Embryonic facial prominence (tissue), 1 donor: ENCODE measurements around the gene NF2.

Source experiments
- DNase-seq: peaks from one replicate; pipeline ENCODE4 v3.0.0-alpha.2; 2016; ENCODE audit errors: extremely low spot score

NF2 gene

DNA sequence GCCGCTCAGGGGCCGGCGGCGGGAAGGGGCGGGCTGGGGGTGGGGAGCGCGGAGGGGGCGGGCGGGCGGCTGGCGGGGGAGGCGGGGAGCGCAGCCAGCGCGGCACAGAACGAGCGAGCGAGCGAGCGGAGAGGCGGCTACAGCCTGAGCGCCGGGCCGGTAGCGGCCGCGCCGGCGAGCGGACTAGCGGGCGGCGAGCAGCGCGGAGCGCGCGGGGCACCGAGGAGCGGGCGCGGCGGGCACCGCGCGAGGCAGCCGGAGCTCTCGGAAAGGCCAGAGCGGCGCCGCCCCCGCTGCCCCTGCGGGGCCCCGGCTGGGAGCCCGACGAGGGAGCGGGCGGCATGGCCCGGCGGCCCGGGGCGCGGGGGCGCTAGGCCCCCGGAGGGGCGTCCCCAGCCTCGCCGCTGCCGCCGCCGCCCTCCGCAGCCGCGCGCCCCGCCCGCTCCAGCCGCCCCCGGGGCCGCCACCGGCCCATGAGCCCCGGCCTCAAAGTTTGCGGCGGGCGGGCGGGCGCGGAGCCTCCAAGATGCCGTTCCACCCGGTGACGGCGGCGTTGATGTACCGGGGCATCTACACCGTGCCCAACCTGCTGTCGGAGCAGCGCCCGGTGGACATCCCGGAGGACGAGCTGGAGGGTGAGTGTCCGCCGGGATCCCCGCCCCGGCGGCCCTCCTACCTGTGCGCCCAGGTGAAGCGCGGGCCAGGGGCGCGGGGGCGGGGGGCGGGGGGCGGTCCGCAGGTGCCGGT lies 116.6 kb downstream of the NF2 start, which contains the start of gene CABP7:
Gene CABP7 (plus strand): TSS at position 105 of the 747 bp plus-strand sequence. CDS start 422 bp downstream, at position 527.
- no peak for DNase-seq

DNA sequence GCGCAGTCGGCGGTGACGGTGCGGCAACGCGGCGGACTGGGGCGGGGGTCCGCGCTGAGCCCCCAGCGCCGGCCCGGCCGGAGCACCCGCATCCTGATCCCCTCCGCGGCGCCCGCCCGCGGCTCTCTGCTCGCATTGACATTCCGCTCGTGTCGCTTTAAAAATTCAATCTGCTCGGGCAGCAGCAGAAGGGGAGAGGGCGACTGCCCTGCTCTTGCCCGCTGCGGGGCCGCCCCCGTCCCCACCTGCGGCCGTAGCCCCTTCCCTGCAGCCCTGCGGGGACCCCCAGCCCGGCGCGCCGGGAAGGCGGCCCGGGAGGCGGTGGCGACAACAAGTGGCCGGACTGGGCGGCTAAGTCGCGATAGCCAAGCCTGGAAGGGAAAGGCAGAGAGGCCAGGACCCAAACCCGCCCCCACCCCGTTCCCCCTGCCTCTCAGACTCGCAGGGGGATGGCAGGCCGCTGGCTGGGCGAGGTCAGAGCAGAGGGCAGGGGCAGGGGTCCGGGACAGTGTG lies 117.4 kb downstream of the NF2 start:
- DNase-seq: no peak

DNA sequence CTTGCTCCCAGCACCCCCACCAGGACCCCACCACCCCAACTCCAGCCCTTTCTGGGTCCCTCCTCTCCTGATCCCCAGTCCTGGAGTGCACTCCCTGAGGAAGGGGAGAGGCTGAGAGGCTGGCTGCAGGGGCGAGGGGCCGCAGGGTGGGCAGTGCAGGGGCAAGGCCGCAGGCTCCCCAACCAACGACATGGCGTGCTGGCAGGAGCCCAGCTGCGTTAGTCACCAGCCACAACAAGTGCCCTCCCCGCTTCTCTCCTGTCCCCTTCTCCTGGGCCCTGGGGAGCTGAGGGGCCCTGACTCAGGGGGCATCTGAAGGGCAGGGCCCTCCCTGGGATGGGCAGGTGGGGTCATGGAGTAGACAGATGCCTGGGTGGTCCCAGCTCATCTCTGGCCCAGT lies 118.7 kb downstream of the NF2 start:
- no peak for DNase-seq

DNA sequence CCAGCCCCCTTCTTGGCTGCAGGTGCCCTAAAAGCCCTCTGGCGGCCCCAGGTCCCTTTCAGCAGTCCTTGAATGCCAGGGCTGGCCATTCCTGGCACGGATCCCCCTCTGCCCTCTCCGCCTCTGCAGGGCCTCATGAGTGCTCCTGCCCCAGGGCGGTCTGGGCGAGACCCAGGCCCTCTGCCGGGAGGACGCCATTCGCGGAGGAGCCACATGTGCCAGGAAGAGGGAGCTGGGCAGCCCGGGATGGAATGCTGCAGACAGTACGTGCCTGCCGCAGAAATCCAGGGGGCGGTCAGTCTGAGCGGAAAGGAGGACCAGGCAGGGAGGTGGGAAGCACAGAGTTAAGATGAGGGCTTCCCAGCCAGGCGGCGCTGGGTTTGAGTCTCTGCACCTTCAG lies 119.2 kb downstream of the NF2 start:
- no peak for DNase-seq

DNA sequence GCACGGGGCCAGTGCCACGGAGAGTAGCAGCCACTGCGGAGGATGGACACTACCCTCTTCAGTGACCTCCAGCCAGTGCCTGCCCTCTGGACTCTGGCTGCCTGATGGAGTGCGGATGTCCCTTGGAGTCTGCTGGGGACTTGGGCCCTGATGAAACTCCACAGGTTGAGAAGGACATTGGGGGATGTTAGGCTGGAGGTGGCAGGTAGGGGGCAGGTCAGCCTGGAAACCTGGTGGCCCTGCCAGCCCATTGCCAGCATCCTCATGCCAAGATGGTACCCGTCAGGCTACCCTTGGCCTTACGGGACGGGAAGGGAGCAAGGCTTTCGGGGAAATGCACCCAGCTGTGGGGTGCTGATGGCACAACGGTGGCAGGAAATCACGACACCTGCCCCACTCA lies 120.3 kb downstream of the NF2 start:
- DNase-seq: no peak

DNA sequence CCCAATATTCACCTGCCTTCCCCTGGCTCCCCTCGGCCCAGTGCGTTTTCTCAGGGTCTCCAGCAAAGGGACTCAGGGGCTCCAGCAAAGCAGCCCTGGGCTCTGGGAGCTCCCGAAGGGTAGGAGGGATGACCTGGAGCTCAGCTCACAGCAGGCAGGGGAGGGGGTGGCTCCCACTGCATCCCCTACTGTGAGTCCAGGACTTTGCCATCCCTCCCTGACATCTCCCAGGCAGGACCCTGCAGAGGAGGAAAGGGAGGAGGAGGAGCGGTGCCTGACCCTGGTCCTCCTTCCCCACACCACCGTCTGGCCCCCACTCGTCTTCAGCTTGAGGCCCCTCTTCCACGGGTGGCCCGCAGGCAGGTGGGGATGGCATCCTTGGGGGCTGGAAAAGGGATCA lies 121.4 kb downstream of the NF2 start:
- no peak for DNase-seq

DNA sequence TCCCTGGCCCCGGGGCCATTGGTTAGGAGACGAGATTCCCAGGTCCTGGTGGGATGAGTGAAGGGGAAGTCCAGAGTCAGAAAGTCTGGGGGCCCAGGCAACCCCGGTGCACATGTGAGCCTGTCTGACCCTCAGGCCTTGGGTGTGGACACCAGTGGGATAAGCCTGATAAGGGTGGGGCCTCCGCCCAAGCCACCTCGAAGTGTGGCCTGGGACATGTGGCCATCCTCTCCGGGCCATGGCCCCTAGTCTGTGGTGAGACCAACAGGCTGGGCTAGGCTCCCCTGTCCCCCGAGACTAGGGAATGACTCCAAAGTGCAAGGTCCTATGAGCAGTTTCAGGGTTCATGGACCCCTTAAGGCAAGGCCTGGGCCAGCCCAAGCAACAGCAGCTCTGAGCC lies 122.7 kb downstream of the NF2 start:
- no peak for DNase-seq

DNA sequence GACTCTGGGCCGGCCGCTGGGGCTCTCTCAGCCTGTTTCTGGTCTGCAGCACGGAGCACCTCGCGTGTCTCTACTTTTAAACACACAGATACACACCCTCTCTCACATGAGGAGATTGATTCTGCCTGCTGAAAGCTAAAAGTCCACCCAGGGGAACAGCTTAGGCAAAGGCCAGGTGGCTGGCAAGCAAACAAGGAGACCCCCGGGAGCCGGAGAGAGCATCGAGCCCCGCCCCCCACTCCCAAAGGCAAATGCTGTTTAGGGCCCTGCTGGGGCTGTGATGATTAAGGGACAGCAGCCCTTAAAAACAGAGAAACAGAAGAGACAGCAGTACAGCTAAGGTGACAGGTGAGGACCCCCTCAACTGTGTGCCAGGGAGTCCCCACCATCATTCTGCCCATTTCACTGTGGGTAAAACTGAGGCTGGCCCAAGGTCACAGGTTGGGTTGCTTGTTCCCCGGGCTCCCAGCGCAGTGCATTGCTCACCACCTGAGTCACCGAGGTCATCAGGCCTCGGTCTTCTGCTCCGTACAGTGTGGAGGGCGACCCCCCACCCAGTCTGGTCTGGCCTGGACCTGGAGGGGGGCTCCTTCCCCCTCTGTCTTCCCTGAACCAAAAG lies 123.2 kb downstream of the NF2 start:
- DNase-seq: no peak

DNA sequence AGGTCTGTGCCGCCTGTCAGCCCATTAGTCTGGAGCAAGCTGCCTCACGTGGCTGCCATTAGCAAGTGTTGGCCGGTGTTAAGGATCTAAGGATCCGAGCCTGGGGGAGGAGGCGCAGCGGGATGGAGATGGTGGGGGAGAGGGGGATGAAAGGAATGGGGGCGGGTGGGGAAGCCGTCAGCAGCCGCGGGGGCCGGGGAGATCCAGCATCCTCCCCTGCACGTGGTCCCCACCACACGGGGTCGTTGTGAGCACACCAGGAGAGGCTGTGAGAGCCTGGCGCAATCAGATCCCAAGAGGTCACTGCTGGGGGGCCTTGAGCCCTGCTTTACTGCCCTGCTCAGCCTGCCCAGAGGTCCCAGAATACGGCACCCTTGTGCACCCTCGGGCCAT lies 123.7 kb downstream of the NF2 start:
- no peak for DNase-seq

DNA sequence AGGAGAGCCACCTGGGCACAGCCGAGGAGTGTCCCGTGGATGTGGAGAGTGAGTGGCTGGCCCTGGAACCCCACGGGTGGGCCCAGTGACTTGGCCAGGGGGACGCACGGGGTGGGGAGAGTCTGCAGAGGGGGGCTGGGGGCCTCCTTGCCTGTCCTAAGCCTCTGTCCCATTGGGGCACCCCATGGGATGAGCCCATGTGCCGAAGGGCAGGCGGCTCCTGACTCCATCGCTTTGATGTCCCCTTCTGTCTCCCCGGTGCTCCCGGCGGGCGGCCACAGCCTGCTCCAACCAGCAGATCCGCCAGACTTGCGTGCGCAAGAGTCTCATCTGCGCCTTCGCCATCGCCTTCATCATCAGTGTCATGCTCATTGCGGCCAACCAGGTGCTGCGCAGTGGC lies 125.7 kb downstream of the NF2 start:
- DNase-seq: no peak

DNA sequence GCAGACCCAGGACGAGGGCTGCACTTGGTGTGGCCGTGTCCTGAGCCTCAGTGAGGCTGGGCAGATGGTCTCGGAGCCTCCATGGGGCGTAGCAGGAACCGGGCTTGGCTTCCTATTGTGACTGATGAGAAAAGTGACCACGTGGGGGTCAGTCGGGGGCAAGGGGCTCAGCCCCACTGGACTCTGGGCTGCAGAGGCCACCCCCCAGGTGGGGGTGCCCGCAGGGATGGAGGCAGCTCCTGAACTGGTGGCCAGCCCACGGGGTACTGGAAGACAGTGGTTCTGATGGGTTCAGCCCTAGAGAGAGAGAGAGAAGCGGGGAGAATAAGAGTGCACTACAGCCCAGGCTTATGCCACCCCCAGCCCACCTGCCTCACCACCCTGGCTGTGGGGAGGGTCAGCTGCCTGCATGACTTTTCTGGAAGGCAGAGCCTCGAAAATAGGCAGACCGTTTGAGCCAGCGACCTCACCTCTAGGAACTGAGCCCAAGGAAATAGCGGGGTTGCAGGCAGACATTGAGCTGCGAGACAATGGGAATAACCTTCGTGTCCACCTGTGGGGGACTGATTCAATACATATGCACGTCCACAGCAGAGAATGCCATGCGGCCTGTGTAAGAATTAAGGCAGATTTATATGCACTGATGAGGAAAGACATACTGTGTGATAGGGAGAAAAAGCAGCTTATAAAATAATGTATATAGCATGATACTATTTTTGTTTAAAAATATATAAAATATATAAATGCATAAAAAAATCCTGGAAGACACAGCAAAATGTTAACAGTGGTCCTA lies 127.8 kb downstream of the NF2 start:
- DNase-seq: no peak

DNA sequence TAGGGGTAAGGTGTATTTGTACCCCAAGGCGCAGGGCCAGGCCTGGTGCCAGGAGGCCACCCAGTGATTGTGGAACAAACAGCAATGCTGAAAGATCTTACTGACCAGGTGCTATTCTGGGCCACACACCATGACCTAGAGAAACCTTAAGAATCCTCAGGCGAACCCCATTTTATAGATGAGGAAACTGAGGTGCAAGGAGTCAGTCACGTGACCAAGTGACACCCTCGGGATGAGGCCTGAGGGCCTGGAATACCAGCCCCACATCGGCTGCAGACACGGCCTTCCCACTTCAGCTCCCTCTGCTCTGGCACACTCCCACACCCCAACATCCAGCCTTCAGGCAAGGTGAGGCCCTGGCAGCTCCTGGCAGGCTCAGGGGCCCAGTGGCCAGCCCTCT lies 129.4 kb downstream of the NF2 start:
- no peak for DNase-seq

DNA sequence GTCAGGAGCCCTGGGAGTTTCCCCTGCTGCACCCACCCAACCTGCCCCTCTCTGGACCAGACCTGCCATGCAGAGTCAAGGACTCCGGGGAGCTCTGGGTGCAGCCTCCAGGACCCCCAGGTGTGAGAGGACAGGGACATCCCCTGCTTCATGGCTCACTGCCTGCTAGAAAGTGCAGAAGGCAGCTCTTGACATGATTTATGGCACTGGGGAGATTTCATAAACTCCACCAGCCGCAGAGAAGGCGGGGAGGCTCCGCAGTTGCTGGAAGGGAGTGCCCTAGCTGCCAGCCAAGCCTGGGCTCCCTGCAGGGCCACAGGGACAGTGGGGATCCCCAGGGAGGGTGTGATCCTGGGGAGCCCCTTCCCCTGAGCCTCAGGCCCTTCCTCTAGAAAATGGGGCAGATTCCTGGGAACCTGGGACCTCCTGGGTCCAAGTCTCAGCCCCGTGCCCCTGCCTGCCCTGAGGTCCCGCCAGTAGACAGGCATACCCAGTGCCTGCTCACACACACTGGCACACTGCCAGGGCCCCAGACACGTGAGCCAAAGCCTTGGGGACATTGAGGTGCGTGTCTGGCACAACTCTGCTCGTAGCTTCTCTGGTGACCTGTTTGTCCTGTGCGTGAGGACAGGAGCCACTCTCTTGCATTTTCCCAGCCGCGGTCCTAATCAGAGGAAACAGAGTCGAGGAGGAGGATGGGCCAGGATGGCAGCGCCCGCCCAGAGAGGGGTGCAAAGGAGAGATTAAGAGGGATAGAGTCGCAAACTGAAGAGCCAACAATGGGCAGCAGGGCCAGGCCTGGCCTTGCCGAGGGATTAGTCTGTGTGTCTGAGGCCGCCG lies 130.1 kb downstream of the NF2 start:
- no peak for DNase-seq

DNA sequence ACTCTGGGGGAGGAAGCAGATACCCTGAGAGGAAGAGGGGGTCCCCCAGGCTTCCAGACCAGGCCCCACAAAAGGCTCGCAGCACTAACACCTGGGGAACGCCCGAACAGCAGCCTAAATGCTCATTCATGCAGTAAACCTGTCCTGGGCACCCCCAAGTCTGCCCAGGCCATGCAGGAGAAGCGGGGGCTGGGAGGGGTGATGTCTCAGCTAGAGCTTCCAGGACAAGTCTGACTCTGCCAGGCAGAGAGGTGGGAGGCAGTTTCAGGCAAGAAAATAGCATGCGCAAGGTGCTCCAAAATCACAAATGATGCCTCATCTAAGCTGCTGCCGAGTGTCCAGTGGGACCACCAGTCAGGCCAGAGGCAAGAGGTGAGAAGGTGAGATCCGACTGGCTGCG lies 131.0 kb downstream of the NF2 start:
- DNase-seq: no peak

DNA sequence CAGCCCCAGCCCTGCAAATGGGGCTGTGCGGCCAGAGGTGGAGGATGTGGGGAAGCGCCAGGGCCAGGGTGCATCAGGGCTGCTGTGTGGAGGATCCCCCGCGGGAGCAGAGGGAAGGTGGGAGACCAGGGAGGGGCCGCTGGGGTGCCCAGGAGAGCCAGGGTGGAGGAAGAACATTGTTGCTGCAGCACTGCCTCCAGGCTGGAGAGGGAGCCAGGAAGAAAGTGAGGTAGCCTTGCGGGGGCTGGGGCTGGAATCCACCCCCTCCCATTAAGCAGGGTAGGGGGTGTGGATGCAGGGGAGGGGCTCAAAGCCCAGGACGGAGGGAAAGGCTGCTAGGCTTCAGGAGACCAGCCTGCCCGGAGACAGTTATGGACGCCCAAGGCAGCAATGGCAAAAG lies 131.4 kb downstream of the NF2 start:
- no peak for DNase-seq

DNA sequence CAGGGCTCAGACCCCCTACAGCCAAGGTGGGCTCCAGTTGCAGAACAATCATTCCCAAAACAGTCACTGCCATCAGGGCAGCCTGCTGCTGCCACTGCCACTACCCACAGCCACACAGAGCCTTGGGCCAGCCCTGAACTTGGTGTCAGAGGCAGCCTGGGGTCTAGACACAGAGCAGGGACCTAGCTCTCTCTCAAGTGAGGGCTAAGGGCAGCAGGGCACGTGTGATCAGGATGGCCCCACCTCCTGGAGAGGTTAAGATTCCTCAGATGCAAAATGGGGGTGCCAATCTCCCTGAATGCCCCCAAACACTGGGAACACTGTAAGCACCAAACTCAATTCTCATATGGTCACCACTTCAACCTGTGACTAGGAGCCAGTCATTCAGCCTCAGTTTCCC lies 132.0 kb downstream of the NF2 start:
- no peak for DNase-seq

DNA sequence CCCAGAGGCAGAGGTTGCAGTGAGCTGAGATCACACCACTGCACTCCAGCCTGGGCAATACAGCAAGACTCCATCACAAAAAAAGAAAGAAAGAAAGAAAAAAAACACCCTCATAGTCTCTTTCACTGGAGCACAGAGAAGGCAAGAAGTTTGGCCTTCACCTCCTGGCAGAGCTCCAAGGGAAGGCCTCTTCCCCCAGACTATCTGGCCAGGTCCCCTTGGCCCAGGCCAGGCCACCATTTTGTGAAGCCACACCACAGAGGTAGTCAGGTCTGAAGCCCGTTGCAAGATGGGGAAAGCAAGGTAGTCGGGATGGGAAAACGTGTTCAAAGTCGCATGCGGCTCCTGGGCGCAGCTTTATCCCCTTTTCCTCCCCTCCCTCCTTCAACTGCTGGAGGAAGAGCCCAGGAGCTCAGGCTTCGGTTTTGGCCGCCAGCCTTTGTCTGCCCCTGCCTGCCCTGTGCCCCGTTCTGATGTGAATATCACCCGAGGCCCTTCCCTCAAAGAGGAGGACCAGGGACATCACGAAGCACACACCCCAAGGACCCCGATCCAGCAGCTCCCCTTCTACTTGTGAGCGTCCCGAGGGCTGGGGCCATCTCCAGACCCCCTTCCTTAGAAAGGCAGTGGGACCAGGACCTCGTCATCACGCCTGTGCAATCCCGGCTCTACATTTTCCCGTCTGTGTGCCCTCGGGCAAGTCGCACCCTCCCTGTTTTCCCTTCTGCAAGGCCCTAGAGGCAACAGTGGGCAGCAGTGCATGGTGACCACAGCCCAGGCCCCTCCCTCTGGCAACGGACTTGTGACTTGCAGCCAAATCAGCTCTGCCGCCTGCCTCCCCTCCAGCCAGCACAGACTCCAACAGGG lies 134.1 kb downstream of the NF2 start:
- DNase-seq: no peak

DNA sequence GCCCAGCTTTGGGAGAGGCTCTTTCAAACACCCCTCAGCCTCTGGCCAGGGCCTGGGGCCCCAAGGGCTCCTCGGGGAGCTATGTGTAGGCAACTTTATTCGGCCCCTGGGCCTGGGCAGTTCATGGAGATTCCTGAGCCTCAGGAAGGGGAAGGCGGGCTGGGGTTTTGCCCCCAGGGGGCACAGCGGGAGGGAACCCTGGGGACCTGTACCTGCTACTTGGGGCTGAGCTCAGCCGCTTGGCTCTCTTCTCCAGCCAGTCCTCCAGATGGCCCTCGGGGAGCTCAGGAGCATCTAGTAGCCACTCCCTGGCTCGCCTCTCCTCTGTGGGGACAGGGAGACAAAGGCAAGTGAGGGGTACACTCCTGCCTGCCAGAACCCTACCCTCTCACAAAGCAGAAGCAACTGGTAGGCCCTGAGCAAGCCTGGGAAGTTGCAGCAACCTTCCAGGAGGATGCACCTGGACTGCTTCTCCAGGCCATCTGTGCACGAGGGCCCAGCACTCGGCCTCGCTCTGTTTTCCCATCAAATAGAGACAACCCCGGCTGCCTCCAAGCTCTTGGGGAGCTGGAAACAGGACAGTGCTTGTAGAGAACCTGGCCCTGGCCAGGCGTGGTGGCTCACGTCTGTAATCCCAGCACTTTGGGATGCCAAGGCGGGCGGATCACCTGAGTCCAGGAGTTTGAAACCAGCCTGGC lies 134.8 kb downstream of the NF2 start:
- no peak for DNase-seq

DNA sequence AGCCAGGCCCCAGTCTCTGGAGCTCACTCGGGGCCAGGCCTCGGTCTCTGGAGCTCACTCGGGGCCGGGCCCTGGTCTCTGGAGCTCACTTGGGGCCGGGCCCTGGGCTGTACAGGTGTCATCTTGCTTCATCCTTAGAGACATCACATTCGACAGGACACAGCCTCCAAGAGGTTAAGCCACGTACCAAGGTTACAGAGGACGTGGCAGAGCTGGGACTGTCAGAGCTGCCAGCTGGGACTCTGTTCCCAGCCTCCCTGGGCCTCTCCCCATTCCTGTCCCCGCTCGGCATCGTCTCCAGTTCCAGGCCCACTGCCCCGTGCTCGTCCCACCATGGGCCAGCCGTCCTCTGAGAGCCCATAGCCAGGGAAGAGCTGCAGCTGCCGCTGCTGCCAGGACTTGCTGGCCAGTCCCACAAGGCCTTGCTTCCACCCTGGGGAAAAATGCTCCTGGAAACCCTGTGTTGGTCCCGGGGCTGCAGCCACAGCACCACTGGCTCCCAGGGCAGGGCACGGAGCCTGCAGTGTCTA lies 136.0 kb downstream of the NF2 start:
- DNase-seq: no peak

DNA sequence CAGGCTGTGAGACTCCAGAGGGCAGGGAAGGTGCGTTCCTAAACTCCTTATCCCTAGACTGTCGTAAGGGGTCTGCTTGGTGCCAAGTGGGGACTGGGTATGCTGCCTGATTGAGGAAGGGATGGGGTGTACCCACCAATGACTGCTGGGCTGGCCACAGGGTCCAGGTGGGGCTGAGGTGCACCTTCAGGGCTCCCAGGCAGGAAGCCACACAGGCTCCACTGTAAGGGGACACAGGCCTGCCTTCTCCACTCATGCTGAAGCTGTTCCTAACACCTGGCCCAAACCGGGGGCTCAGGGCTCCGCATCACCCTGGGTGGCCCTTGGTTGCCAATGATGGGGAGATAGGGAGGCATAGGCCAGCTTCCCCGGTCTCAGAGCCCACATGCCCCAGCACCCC lies 136.8 kb downstream of the NF2 start:
- DNase-seq: no peak
